ENCODE results near the gene NAA35.
"Not testable (repeated sequence)": the region's sequence is repeated elsewhere in the genome, so short reads cannot be mapped to it uniquely, and the experiment has no call there.

The NAA35 gene

DNA sequence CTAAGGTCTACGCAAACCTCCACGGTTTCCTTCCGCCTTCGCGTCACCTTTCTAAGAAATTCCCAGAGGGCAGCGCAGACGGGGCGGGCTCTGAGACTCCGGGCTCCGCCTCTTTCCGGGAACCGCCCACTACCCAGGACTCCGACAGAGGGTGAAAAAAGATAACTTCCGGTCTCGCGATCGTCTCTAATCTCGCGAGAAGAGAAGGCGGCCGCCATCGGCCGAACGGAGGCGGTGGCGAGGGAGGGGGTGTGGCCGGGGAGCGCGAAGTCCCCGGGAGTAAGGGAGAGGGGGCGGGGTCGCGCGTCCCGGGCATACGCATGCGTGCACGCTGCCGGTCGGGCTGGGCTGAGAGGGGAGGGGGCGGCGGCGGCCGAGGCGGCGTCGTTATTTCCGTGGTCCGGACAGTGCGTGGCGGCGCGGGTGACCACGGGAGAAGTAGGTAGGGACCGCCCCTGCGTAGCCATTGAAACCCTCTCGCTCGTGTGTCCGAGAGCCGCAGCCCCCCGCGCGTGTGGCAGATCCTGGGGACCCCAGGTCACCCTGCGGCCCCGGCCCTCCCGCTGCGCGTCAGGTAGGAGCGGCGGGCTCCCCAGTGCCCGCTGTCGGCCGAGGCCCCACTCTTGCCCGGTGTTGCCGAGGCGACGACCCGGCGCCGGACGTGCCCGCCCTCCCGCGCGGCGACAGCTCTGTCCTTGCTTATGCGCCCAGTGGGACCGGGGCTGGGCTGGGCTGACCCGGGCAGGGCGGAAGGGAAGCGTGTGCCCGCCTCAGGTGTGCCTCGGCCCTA lies at the start of gene NAA35:
Gene NAA35 (plus strand): TSS at position 315 of the 790 bp plus-strand sequence. CDS start 1,014 bp downstream, outside the sequence.
- peak; percentile 99 for DNase-seq

DNA sequence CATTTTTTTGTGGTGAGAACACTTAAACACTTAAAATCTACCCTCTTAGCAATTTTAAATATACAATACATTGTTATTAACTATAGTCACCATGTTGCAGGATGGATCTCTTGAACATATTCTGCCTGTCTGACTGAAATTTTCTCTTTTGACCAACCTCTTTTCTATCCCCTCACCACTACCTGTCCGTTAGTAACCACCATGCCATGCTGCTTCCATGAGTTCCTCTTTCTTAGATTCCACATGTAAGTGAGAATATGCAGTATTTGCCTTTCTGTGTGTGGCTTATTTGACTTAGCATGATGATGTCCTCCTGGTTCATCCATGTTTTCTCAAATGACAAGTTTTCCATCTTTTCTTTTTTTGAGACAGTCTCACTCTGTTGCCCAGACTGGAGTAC lies 48.5 kb upstream of the NAA35 start:
- DNase-seq: no peak

GRCh38 chr9:85895685-85896084 lies 45.3 kb upstream of the NAA35 start:
- no peak for DNase-seq

GRCh38 chr9:85897848-85898247 lies 43.1 kb upstream of the NAA35 start:
- DNase-seq: no peak

- no peak for DNase-seq
These were observed 42.6 kb upstream of the NAA35 start for GRCh38 chr9:85898332-85898731.

DNA sequence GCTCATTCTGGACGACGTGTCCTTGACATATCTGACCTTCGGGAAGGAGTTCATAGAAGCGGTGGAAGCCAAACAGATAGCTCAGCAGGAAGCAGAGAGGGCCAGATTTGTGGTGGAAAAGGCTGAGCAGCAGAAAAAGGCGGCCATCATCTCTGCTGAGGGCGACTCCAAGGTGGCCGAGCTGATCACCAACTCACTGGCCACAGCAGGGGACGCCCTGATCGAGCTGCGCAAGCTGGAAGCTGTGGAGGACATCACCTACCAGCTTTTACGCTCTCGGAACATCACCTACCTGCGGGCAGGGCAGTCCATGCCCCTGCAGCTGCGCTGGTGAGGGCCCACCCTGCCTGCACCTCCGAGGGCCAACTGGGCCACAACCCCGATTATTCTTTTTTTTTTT lies 41.6 kb upstream of the NAA35 start:
- no peak for DNase-seq

- peak; percentile 3 for DNase-seq
These were observed 40.3 kb upstream of the NAA35 start for GRCh38 chr9:85900504-85901201.

DNA sequence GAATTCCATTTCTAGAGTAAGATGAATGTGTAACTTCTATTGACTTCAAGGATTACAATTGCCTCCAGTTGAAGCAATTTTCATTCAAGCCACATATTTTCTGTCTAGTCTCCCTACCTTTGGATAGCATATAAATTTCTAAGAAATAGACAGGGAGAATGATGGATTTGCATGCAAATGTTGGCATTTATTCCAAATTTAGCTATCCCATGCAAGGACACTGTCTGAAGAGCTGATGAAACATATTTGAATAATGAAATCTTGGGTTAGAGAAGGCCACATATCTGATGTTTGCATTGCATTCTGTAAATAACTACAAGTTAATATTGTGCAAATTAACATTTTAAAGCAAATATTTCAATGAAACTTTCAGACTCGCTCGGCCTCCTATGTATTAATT lies 36.0 kb upstream of the NAA35 start:
- no peak for DNase-seq

GRCh38 chr9:85905957-85906356 lies 35.0 kb upstream of the NAA35 start:
- no peak for DNase-seq

DNA sequence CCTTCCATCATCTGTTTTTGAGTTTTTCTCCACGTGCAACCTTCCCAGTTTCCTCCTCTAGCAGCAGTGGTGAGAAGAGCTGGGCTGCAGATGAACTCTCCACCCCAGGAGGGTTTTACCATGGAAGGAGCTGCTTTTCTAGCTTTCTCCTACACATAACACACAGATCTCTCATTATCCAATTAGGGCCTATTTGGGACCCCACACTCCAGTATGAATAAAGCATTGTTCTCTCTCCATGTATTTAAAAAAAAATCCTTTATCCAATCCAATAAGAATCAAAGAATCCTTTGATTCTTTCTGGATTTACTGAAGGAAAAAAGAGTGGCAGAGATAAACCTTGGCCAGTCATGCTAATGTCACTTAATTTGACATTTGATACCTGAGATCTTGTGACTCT lies 31.6 kb upstream of the NAA35 start:
- no peak for DNase-seq

GRCh38 chr9:85914108-85914507 lies 26.8 kb upstream of the NAA35 start:
- no peak for DNase-seq

DNA sequence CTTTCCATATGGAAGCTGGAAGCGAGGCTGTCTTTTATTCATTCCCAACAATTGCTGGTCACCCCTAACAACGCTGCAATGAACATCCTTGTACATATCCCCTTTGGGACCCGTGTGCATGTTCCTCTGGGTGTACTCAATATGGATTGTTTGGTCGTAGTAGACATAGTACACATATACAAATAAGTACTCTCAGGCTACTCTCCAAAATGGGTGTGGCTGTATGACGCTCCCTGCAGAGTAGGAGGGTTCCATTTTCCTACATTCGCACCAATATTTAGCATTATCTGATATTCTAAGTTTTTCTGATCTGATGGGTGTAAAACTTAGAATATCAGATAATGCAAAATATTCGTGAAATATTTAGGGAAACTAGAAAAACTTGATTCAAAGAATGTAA lies 23.2 kb upstream of the NAA35 start:
- DNase-seq: no peak

- no peak for DNase-seq
These were observed 15.5 kb upstream of the NAA35 start for GRCh38 chr9:85925493-85925892.

- DNase-seq: no peak
These were observed 13.9 kb upstream of the NAA35 start for GRCh38 chr9:85927076-85927475.

DNA sequence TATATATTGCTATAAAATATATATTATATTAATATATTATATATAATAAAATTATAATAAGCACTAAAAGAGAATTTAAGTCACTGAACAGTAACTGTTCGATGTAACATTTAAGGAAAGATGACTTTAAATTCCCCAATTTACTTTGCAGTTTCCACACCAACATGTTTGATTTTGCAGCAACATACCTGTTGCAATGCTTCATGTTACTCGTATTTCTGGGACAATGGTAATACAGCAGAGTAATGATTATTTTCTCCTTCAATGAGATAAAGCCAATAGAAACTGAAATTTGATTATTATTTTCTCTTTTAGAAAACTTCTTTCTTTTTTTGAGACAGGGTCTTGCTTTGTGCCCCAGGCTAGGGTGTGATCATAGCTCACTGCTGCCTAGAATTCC lies 9.5 kb upstream of the NAA35 start:
- no peak for DNase-seq

DNA sequence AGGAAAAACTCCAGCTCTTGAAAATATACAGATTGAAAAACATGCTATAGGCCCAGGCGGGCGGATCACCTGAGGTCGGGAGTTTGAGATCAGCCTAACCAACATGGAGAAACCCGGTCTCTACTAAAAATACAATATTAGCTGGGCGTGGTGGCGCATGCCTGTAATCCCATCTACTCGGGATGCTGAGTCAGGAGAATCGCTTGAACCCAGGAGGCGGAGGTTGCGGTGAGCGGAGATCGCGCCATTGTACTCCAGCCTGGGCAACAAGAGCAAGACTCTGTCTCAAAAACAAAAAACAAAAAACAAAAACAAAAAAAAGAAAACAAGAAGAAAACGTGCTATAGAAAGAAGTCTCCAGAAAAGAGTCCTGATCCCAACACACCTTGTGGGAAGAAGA lies 5.0 kb upstream of the NAA35 start:
- not testable (repeated sequence) for DNase-seq

GRCh38 chr9:85940275-85940831 lies 593 bp upstream of the NAA35 start:
- DNase-seq: no peak

GRCh38 chr9:85941622-85941940 lies 635 bp downstream of the NAA35 start:
- DNase-seq: no peak

DNA sequence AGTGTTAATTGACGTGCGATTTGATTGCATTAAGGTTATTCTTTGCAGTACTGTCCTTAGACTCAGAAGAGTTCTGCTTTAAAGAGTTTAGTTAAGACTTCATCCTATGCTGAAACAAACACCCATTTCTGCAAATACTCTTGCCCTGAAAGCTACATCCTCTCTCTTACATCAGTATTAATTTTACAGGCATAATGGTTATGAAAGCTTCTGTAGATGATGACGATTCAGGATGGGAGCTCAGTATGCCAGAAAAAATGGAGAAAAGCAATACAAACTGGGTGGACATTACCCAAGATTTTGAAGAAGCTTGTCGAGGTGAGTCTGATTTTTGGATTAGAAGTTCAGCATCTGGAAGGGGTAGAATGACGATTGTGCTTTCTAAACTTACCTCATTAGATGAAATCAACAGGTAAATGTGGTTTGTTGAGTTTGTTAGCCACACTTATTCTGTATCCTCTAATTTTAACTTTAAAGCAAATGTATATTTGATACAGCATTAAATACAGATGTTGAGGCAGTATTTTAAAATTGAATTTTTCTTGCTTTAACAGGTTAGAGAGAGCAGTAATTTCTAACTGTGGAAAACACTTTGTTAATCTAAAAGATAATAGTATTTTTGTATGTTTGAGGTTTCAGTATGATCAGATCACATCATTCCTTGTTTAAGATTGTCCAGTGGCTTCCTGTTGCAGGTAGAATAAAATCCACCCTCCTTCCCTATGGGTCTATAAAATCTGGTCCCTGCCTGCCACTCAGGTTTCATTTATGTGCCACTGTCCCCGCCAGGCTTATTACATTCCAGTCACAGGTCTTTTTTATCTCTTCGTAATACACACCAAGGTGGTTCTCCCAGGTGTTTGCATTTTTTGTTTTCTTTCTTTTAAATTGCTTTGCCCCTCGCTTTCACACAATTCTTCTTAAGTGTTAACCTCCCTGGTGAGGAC lies 1.3 kb downstream of the NAA35 start:
- DNase-seq: no peak

- DNase-seq: no peak
These were observed 2.2 kb downstream of the NAA35 start for GRCh38 chr9:85942913-85943709.

- DNase-seq: no peak
These were observed 2.9 kb downstream of the NAA35 start for GRCh38 chr9:85943757-85944430.

- no peak for DNase-seq
These were observed 3.7 kb downstream of the NAA35 start for GRCh38 chr9:85944672-85945071.

Data from NCI-H2029 (cell line).